Hypothalamus (tissue), 51 donors: ENCODE results near the gene KCTD15.

Experiments used
- DNase-seq, 51 donors: peaks; one replicate each; lab custom pipeline; 2025; lab: John Stamatoyannopoulos, UW

KCTD15 gene, protein sequence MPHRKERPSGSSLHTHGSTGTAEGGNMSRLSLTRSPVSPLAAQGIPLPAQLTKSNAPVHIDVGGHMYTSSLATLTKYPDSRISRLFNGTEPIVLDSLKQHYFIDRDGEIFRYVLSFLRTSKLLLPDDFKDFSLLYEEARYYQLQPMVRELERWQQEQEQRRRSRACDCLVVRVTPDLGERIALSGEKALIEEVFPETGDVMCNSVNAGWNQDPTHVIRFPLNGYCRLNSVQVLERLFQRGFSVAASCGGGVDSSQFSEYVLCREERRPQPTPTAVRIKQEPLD

DNA sequence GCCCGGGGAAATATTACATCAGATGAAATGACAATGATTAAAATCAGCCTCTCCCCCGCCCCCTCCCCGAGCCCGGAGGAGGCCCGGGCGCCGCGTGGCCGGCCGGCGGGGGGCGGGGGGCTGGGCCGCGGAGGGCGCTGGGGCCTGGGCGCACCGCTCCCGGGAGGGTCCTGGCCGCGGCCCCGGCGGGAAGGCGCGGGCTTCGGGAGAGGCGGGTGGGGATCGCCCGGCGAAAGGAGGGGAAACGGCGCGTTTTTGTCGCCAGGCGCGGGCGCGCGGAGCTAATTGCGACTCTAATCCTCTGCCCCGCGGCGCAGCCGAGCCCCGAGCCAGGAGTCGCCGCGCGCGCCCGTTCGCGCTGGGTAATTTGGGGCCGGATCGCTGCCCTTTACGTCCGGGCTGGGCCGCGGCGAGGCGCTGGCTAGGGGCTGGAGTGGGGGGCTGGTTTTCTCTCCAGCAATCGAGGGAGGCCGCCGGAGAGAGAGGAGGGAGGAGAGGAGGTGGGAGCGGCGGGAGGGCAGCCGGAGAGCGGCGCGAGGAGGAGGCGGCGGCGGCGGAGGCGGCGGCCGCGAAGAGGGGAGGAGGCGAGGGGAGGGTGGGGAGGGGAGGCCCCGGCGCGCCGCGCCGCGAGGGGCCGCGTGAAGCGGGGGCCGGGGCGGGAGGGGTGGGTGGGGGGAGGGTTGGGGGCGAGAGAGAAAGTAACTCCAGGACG lies at the start of gene KCTD15:
Gene KCTD15 (plus strand): TSS at position 707 of the 712 bp plus-strand sequence. CDS start 3,585 bp downstream, outside the sequence.
- peak in 22 of 51 donors; percentile 18 to 74 (median 48) for DNase-seq

DNA sequence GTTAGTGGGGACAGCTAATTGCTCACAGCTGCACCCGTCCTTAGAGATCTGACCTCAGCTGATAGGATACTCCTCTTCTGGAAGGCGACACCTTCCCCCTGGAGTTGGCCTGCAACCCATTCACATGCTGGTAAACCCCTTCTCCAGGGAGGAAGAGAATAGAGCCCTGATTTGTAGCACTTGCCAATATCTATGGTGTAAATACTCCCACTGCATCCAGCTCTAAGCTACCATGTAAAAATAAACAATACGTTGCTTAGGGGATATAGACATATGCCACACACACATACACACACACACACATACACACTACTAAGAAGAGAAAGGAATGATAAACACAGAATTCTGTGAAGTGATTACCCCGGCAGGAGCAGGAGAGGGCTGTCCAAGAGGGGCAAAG lies 49.4 kb upstream of the KCTD15 start:
- no peak for DNase-seq

DNA sequence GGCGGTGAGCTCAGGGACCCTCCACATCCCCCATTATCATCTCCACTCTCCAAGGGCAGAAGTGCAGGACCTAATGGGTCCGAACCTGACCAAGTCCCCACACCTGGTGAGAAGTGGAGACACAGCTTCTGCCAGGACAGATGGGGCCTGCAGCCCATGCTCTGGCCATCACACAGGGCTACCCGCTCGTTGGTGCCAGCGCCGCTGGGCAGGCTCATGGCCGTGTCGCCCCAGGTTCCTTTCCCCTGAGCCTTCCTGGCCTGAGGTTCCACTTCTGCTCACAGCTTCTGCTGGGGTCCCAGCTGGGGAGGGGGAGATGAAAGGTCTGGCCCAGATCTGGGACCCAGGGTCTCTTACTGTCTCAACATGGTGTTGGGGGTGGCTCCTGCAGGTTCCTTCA lies 48.4 kb upstream of the KCTD15 start:
- DNase-seq: no peak

DNA sequence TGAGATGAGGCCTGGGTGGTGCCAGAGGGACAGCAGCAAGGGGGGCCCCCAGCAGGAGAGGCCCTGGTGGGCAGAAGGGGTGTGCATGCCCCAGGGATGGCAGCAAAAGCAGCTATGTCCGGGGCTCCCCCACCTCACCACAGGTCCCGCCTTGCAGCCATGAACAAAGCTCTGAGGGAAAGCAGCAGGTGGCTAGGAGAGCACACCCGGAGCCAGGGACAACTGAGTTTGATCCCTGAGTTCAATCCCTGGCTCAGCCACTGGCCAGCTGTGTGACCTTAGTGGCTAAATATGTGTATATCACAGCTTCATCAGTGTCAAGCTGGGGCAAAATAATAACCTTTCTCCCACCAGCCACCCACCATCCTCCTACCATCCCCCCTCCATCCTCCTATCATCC lies 47.7 kb upstream of the KCTD15 start:
- DNase-seq: no peak

DNA sequence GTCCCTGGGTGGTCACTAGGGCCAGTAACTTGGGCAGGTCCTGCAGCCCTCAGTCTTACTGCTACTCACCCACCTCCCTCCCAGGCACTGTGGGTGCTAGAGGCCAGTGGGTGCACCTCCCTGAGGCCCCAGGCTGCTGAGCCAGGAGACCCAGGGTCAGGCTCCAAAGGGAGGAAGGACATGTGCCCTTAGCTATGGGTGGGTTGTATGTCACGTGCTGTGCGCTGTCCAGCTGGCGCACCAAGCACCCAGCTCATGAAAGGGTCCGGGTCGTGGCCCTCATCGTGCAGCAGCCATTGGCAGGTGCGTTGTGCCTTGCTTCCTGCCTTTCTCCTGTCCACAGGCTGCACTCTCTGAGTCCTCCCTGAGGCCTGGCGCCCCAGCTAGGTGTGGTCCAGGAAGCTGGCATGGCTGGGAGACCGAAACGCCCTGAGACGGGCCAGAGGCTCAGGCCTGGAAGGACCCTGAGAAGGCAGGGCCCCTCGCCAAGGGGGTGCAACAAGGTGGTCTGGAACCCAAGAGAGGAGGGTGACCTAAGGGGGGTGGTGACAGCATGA lies 47.0 kb upstream of the KCTD15 start:
- no peak for DNase-seq

DNA sequence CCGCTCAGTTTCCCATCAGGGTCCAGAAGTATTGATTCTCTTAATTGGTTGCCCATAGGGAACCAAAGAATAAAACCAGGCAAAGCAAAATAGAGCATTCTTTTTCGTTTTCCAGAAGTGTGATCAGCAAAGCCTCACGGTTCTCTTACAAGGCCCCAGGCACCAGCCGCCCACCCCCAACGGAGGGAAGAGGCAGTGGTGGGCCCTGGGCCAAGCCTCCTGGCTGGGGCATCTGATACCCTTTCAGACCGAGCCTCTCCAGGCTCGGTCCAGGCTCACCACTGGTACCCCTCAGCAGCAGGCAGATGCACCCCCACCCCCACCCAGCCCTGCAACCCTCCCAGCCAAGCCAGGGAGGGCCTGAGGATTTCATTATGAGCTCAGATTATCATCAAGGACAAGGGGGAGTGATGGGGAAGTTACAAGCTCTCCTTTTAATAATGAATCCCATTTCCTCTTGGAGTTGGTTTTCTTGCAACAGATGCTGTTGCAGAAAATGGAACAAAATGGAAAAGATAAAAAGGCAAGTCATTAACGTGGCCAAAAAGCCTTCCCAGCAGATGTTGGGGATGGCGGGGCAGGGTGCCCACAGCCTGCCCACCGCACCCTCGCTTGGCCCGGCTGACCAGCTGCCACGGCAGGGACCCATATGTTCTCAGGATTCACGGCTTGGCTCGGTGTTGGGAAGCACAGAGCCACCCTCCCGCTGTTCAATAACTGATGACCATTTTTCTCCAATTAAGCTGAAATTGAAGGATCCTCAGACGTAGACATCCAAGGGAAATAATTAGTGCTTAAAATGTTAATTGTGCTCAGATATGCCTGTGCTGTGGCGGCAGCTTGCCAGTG lies 45.9 kb upstream of the KCTD15 start:
- DNase-seq: no peak

DNA sequence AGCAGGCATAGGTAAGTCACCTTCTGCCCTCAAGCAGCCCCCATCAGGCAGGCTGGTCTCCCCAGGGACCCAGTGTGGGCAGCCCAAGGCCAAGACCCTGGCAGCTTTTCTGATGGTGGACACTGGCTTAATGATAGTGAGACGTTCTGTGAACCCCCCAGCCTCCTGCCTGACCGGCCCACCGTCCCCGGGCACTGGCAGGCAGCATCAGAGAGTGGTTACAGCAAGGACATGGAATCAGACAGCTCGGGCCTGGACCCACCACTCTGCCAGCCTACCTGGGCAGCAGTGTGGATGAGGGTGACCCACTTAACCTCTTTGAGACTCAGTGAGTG lies 45.3 kb upstream of the KCTD15 start:
- no peak for DNase-seq

DNA sequence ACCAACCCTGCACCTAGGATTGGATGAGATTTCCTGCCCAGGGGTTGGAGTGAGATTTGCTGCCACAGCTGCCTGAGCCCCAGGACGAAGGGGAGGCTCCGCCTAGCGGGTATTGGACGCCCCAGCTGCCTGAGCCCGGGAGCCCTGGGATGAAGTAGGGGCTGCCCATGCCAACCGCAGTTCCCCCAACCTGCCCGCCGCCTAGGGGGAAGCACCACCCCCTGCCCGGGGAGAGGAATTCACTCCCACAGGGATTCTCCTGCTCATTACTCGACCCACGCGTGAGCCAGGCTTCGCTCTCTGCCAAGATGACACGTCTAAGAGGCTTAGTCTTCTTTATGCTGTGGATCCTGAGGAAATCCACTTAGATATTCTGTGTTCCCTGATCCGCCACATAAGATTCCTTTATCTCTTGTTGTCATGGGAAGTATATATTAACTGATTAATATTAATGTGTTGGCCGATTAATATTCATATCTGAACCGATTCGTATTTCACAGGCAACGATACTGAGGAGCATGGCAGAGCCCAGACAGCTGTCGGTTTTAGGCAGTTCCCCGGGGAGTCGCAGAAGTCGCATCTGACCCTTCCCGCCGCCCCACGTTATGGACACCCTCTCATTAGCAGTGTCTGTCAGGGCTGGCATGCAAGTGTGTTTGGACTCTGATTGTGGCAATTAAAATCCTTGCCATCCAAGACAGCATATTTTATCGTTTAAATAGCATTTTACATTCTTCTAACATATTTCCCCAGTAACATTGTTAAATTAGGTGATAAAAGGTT lies 44.5 kb upstream of the KCTD15 start:
- peak in 1 of 51 donors; percentile 17 for DNase-seq

DNA sequence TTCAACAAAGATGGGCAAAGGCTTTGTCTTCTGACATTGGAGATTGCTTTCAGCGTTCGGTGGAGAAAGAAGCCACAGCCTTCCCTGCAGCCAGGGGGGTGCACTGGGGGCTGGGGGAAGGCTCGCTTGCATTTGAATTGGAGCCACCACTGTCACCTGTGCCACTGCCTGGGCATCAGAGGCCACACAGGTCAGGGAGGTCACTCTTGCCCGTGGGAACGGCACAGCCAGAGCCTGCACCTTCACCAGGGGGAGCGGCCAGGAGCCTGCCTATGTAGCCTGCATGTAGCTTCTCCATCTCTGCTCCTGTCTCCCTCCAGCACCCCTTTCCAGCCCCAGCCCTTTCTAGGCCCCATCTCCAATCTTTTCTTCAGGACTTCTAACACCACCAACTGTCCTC lies 43.7 kb upstream of the KCTD15 start:
- DNase-seq: no peak

DNA sequence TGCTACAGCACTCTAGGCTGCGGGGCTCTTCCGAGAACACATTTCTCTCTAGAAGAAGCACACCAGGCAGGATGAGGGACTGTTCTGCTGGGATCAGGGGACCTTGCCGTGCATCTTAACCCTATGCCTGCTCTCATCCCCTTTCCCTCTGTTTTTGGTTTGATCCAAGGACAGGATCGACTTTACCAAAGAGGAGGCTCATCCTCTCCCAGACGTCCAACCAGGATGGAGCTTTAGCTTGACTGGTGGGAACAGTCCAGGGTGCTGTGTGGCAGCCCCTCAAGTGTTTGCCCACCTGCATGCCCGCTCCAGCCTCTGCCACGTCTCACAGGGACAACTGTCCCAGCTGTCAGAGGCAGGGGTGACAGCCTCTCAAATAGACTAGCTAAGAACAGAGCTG lies 42.3 kb upstream of the KCTD15 start:
- no peak for DNase-seq

DNA sequence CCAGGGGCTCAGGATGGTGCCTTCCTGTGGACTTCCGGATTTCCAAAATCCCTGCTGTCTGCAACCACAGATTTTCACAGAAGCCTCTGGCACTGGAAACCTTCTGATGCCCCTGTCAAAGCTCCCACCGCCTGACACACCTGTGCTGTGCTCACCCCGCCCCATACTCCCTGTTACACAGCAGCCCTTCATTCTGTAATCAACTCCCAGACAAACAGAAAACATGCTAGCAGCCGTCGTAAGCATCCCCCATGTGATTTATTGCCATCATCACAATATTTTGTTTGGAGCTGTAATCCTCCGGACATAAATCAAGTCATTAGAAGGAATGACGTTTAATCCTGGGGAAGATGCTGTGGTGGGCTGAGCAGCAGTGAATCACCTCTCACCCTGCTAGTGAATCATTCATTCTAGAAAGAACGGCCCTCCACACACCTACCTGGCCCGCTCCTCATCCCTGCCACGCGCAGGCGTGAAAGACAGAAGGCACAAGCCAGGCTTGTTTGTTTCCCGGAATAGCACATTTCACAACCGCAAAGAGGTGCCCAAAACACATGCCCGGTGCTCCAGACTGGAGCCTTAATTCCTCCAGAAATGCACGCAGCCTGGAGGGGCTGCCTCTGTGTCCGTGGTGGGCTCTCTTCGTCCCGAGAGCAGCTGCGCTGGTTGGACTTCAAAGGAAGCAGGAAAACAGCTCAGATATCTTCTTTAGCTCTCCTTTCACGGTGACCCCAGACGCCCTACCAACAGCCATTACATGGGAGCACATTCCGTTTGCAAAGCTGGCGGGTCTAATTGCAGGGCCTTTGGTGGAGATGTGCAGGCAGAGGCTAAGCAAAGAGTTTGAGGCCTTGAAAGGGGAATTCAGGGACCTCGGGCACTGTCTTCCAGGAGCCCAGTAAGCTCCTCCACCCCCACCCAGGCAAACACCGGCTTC lies 41.3 kb upstream of the KCTD15 start:
- no peak for DNase-seq

DNA sequence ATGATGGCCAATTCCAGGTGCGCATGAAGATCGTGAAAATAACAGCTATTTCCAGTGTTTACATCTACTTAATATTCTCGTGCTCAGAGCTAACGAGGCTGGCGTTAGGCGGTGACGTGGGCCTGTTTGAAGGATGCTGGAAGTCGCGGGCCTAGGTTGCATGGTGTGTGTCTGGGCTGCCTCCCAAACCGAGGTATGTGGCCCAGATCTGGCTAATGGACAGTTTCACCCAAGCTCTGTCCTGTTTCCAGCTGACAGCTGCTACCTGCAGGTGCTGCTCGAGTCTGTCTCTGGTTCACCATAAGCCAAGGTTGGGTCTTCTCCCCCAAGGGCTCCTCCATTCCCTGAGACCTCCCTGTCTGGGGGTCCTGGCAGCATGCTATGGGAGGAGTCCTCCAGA lies 40.5 kb upstream of the KCTD15 start:
- no peak for DNase-seq

DNA sequence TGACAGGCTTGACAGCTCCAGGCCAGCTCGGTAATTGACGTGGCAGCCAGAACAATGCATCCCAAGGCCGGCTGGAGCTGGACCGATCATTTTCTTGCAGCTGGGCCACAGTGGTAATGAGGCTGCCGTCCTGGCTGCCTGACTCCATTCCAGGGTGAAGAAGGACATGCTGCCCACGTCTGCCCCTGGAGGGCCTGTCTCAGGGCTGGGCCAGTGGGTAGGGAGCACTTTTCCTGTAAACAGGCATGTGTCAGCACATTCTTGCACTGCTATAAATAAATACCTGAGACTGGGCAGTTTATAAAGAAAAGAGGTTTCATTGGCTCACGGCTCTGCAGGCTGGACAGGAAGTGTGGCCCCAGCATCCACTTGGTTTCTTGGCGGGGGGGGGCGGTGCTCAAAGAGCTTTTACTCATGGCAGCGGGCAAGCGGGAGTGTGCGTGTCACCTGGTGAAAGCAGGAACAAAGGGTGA lies 38.1 kb upstream of the KCTD15 start:
- peak in 11 of 51 donors; percentile 14 to 56 (median 25) for DNase-seq

DNA sequence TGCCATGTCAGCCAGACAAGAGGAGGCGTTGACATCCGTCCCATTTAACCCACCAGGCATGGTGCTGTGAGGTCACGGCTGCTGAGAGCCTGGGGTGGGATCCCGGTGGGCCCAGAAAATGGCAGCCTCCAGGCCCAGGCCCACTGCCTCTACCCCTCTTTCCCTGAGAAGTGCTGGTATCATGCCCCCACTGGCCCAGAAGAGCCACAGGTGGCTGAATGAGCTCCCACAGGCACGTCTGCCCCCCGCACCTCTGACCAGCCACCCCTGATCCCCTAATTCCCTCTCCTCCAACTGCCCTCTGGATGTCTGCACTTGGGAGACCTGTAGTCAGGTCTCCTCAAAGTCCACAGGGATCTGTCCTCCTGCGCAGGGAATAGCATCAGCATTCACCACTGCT lies 37.3 kb upstream of the KCTD15 start:
- DNase-seq: no peak

DNA sequence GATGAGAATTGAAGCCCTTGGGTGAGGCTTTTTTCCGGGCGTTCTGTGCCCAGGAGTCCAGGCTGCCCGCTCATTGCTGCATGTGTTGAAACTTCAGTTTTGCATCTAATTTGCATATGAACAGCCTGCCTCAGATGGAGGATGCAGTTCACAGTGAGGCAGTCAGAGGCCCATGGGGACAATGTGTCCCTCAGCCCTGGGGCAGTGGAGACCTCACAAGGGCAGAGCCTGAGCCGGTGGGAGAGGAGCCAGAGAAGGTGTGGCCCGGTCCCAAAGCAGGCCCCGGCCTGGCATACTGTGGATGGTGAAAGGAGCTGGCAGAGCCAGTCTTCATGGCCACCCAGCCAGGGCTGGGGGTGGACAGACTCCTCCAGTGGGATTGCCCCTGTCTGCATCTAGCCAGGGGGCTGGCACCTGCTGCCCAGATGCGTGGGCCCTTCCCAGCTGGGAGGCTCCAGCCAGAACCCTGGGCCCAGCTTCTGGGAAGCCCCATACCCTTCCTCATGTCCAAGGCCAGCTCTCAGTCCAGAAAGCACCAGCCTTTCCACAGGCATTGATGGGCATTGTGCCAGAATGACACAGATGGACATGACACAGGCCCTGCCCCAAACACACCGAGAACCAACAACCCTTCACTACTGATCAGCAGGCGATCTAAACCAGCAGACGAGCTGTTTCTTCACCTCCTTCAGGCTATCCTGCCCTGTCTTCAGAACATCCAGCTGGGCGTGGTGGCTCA lies 32.9 kb upstream of the KCTD15 start:
- DNase-seq: peak in 34 of 51 donors; percentile 5 to 82 (median 42)

DNA sequence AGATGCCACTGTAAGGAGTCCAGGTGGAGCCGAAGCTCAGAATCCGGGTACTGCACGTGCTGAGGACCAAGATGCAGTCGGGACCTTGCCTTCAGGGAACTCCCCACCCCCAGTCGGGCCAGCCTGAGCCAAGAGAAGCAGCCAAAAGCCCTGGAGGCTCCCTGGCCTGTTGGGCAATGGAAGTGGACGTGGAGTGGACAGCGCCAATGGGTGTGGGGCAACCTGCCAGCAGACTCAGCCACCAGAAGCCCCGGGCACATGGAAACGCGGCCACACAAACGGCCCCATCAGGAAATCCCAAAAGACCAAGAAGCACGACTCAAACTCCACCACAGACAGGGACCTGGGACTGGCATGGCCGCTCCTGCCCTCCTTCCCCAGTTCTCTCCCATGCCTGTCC lies 30.0 kb upstream of the KCTD15 start:
- no peak for DNase-seq

DNA sequence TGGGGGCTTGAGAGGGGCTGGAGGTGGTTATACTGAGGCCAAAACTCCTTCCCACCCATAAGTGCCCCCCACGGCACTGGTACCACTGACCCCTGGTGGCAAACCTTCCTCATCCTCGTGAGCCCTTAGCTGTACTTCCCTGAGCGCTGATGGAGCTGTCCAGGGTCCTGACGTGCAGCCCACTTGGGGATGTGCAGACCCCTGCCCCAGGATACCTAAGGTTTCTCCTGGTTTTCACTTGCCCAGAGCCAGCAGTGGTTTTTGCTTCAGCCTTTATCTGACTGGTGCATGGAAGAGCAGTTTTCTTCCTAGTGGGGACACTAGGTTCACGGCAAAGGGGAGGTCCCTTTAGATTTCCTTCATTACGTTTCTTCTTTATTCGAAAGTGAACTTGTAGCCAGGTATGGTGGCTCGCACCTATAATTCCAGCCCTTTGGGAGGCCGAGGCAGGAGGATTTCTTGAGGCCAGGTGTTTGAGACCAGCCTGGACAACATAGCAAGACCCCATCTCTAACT lies 28.7 kb upstream of the KCTD15 start:
- DNase-seq: peak in 1 of 51 donors; percentile 11

DNA sequence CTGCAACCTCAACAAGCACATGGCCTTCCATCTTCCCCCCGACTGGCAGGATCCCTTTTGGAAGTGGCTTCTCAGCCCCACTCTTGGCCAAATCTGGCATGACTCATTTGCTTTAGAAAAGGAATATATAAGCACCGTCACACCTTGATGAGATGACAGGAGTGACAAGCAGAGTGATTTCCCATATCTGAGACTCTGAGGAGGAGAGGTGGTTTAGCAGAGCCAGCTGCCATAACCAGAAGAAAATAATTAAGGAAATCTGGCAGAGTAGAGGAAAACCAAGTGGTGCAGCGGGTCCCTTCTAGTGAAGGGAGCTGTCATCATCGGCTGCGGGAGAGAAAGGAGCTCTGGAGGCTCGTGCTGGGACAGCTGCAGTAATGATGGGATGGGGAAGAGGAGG lies 27.5 kb upstream of the KCTD15 start:
- no peak for DNase-seq
